ENCODE data around the gene VSIG10.
A peak's percentile ranks its signal among the peaks of the same experiment; 100 is the strongest.

DNA sequence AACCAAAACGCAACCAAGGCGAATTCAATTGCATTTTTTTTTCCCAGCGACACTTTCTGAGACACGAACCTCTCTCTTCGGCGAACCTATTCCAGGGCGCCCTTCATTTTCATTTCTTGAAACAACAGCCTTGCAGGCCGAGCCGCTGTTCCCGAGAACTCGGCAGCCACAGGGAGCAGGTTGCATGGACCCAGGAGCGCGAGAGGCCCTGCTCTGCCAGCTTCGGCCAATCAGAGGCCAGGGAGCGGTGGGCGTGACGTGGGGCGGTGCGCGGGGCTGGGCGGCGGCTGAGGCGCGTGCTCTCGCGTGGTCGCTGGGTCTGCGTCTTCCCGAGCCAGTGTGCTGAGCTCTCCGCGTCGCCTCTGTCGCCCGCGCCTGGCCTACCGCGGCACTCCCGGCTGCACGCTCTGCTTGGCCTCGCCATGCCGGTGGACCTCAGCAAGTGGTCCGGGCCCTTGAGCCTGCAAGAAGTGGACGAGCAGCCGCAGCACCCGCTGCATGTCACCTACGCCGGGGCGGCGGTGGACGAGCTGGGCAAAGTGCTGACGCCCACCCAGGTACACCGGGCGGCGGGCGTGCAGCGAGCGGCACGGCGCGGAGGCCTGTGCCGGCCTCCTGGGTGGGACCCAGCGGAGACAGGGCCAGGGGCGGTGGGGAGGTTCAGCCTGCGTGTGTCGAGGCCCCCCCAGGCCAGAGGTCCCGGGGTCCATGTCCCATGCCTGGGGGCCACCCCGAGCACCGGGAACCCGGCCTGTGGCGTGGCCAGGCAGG lies 32.2 kb upstream of the VSIG10 start, which contains the start of gene PEBP1:
- TF ChIP-seq, protein P1, sequence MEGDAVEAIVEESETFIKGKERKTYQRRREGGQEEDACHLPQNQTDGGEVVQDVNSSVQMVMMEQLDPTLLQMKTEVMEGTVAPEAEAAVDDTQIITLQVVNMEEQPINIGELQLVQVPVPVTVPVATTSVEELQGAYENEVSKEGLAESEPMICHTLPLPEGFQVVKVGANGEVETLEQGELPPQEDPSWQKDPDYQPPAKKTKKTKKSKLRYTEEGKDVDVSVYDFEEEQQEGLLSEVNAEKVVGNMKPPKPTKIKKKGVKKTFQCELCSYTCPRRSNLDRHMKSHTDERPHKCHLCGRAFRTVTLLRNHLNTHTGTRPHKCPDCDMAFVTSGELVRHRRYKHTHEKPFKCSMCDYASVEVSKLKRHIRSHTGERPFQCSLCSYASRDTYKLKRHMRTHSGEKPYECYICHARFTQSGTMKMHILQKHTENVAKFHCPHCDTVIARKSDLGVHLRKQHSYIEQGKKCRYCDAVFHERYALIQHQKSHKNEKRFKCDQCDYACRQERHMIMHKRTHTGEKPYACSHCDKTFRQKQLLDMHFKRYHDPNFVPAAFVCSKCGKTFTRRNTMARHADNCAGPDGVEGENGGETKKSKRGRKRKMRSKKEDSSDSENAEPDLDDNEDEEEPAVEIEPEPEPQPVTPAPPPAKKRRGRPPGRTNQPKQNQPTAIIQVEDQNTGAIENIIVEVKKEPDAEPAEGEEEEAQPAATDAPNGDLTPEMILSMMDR (IDR thresholded peaks at IDR 0.05), result no peak
- peak in 2 of 3 donors; percentile 79 to 89 for TF ChIP-seq POLR2AphosphoS5 (IDR thresholded peaks at IDR 0.05)

Measured in suprapubic skin (tissue), 3 donors.